Measurements from ENCODE around the gene CEP85. TPM values are rescaled to one million over a fixed set of nuclear protein-coding genes. Genes with fewer than 3 reads are reported as not detected.

The CEP85 gene
- total RNA-seq (10 to 100 TPM in 1 of 2 donors, 1 to 10 TPM in 1; 7.3 to 14.6 TPM), polyA plus RNA-seq (1 to 10 TPM; 2.6 to 3.4 TPM)

GRCh38 chr1:26233903-26234643 lies at the start of gene CEP85:
Gene CEP85 (plus strand): TSS chr1:26234200. CDS start chr1:26239784, 5,584 bp downstream.
- peaks cover 0 to 17% (median 10%) of the 10 kb centered on the region in 4 donors for H3K4me1 ChIP-seq (ENCODE audit: control insufficient read depth in 4 of 4, insufficient read depth in 4 of 4, low read length in 3 of 4)
- H3K27ac ChIP-seq (ENCODE audit: low read depth in 1 of 2, low read length in 2 of 2) = peak within 1 kb of the TSS; percentile 60 to 86
- under 1% methylated on average over 73 of the region's 73 CpGs for WGBS
- TF ChIP-seq NR2F2 (IDR thresholded peaks at IDR 0.05) (no peak), ATF3 (IDR thresholded peaks at IDR 0.05) (no peak), REST (IDR thresholded peaks at IDR 0.05) (peak; percentile 27), CTCF (IDR thresholded peaks at IDR 0.05; ENCODE audit: low read depth, low read length, missing input control) (peak; percentile 90), EGR1 (IDR thresholded peaks at IDR 0.05; ENCODE audit: low read depth in 2 of 2) (peak; percentile 91 to 94), TAF1 (conservative IDR thresholded peaks at IDR 0.05) (no peak), SP1 (IDR thresholded peaks at IDR 0.05) (peak; percentile 91), ZBTB33 (IDR thresholded peaks at IDR 0.05) (peak; percentile 20), HNF4A (conservative IDR thresholded peaks at IDR 0.05) (peak; percentile 55 to 74), RXRA (IDR thresholded peaks at IDR 0.05) (peak in 1 of 2 donors; percentile 54), JUND (IDR thresholded peaks at IDR 0.05) (no peak), RAD21 (IDR thresholded peaks at IDR 0.05) (peak; percentile 80 to 81), HNF4G (IDR thresholded peaks at IDR 0.05) (peak; percentile 50), YY1 (IDR thresholded peaks at IDR 0.05) (peak; percentile 59), FOXA2 (IDR thresholded peaks at IDR 0.05) (no peak), MAX (IDR thresholded peaks at IDR 0.05) (peak; percentile 63)
- H3K9me3 ChIP-seq (ENCODE audit: control insufficient read depth in 4 of 4, low read length in 3 of 4) = no peaks in the 10 kb centered on the region
- peak within 1 kb of the TSS; percentile 58 to 82 (median 74) for H3K4me3 ChIP-seq (ENCODE audit: low read depth in 1 of 3, low read length in 3 of 3)
- H3K36me3 ChIP-seq (ENCODE audit: control insufficient read depth in 4 of 4, insufficient read depth in 3 of 4, low read depth in 1 of 4, low read length in 3 of 4) = no peaks in the 10 kb centered on the region
- peak; percentile 98 for DNase-seq (ENCODE audit: low spot score)
- no peaks in the 10 kb centered on the region for H3K27me3 ChIP-seq (ENCODE audit: control insufficient read depth in 4 of 4, insufficient read depth in 4 of 4, low read length in 3 of 4)
- peak within 1 kb of the TSS; percentile 55 to 79 for H3K9ac ChIP-seq (ENCODE audit: low read depth in 1 of 2, low read length in 2 of 2)
